ENCODE measurements around the gene ARMC7.

ARMC7 gene

DNA sequence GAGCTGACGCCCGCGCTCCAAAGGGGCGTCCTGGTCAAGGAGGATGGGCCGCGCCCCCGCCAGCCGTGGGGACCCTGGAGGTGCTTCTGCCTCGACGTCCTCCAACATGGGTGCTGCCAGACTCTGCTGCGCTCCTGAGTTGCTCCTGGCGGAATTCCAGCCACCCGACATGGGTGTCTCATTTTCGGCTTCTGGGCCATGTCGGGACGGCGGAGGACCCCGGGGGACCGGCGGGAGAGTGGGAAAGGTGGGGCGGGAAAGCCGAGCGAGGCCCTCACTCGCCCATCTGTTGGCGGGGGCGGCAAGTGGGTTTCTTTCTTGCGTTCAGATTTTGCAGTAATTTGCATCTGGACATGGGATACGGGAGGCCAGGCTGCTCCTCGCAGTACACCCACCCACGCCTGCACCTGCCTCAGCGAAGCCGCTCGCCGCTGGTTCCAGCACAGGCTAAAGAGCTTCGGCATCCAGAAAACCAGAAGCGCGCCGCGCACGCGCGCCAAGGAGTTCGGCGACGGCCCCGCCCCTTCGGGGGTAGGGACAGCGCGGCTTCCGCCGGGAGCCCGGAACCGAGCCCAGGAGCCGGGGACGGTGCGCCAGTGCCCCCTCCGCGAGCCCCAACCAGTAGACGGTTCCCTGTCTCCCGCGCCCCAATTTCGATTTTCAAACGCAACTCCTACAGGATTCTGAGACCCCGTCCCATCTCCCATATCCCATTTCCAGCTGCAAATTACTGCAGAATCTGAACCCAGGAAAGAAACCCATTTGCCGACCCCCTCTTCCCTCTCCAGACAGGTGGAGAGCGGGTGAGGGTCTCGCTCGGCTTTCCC, at the start of gene ARMC7:
Gene ARMC7 (plus strand): TSS at position 563 of the 827 bp plus-strand sequence. CDS start 320 bp downstream, outside the sequence.
- Mint-ChIP-seq H3K4me1 (peaks cover 32% of the 10 kb centered on the region), H3K27me3 (no peaks in the 10 kb centered on the region), H3K36me3 (ENCODE audit: insufficient read depth) (peaks cover 4% of the 10 kb centered on the region), H3K4me3 (peak within 1 kb of the TSS; percentile 77), H3K9me3 (no peaks in the 10 kb centered on the region), H3K27ac (ENCODE audit: low read depth) (peak within 1 kb of the TSS; percentile 38)
- ATAC-seq (replicated peaks; ENCODE audit: extremely low read depth, poor library complexity, severe bottlenecking) (peak; percentile 73), DNase-seq (ENCODE audit: low spot score in 2 of 2) (peak; percentile 83 to 86)

DNA sequence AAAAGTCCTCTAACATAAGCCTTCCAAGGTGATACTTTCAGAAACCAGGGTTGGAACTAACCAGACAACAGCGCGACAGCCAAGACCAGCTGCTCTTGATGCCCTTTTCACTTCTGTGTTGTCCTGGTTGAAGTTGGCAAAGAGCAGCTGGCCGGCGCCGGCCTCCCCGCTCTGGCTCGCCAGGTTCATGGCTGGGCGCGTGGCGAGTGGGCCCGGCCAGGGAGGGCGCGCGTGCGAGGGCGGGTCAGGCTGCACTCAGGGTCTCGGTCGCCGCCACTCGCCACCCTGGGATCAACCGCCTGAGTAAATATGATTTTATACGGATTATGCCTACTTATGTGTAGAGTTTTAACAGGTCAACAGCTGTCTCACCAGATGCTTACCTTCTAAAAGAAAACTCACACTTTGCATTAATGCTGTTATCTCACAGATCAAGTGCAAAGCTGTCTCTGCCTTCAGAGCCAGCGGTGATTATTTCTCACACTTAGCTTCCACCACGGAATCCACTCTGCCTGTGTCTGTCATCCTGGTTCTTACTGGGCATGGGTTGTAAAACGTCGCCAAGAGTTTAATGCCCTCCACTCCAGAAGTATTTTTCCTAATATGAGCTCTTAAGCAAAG, 49.2 kb upstream of the ARMC7 start:
- H3K27me3 Mint-ChIP-seq, result no peaks in the 10 kb centered on the region
- H3K9me3 Mint-ChIP-seq, result no peaks in the 10 kb centered on the region
- no peak overlapping the region for H3K27ac Mint-ChIP-seq (ENCODE audit: low read depth)
- no peak for ATAC-seq (replicated peaks; ENCODE audit: extremely low read depth, poor library complexity, severe bottlenecking)
- no peak overlapping the region for H3K4me3 Mint-ChIP-seq
- no peaks in the 10 kb centered on the region for H3K4me1 Mint-ChIP-seq
- peaks cover 36% of the 10 kb centered on the region for H3K36me3 Mint-ChIP-seq (ENCODE audit: insufficient read depth)
- DNase-seq (ENCODE audit: low spot score in 2 of 2), result no peak

DNA sequence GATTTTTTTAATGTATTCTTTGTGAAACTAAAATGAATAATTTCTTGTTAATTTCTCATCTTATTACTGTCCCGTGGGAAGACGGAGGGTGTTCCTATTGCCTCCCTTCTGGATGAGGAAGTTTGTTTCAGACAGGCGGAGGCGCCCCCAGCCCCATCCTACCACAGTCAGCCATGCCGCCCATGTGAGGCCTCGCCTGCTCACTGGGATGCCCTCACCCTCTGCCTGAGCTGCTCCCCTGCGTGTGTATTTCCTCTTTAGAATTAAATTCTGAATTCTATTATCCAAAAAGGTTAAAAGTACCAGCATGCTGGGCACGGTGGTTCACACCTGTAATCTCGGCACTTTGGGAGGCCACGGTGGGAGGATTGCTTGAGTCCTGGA, 48.7 kb upstream of the ARMC7 start:
- no peaks in the 10 kb centered on the region for H3K9me3 Mint-ChIP-seq
- no peaks in the 10 kb centered on the region for H3K27me3 Mint-ChIP-seq
- H3K4me1 Mint-ChIP-seq, result no peaks in the 10 kb centered on the region
- H3K36me3 Mint-ChIP-seq (ENCODE audit: insufficient read depth), result peaks cover 35% of the 10 kb centered on the region
- no peak for ATAC-seq (replicated peaks; ENCODE audit: extremely low read depth, poor library complexity, severe bottlenecking)
- no peak overlapping the region for H3K4me3 Mint-ChIP-seq
- no peak overlapping the region for H3K27ac Mint-ChIP-seq (ENCODE audit: low read depth)
- DNase-seq (ENCODE audit: low spot score in 2 of 2), result no peak

DNA sequence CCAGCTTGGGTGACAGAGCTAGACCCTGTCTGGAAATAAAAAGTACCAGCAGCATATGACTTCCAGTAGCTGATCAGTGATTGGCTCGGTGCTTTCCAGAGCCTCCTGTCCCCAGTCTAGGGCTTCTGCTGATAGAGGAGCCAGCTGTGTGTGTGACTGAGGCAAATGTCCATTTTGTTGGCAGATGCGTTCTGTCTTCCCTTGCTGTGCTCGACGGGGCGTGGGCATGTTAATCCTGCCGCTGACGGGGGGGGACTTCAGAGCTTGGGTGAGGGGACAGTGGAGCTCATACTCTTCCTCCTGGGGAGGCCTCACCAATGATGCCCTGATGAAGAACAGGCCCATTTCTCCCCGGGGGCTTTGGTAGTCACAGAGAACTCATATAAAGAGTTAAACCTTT, 48.2 kb upstream of the ARMC7 start:
- no peak for ATAC-seq (replicated peaks; ENCODE audit: extremely low read depth, poor library complexity, severe bottlenecking)

DNA sequence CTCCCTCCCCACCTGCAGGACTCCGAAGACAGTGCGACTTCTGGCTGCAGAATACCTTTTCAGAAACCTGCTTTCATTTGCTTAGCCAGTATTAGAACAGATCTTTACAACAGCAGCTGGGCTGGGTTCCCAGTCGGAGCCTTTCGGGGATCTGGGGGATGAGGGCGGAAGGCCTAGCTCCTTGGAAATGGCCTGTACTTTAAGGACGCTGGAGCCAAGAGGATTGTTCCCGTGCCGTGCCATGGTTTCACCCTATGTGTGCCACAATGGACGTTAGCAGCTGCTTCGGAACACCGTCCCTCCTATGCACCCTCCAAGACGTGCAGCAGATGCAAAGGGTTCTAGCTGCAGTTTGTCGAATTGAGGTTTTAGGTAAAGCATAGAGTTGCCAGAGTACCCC, 46.6 kb upstream of the ARMC7 start:
- no peak for DNase-seq (ENCODE audit: low spot score in 2 of 2)
- H3K27ac Mint-ChIP-seq (ENCODE audit: low read depth), result no peak overlapping the region
- ATAC-seq (replicated peaks; ENCODE audit: extremely low read depth, poor library complexity, severe bottlenecking), result no peak
- H3K9me3 Mint-ChIP-seq, result no peaks in the 10 kb centered on the region
- H3K27me3 Mint-ChIP-seq, result no peaks in the 10 kb centered on the region
- peaks cover 12% of the 10 kb centered on the region for H3K4me1 Mint-ChIP-seq
- peaks cover 27% of the 10 kb centered on the region for H3K36me3 Mint-ChIP-seq (ENCODE audit: insufficient read depth)
- no peak overlapping the region for H3K4me3 Mint-ChIP-seq

More for the DNA sequence above, 48.2 kb upstream of the ARMC7 start:
- Mint-ChIP-seq H3K4me3 (no peak overlapping the region), H3K36me3 (ENCODE audit: insufficient read depth) (peaks cover 31% of the 10 kb centered on the region), H3K27ac (ENCODE audit: low read depth) (no peak overlapping the region), H3K27me3 (no peaks in the 10 kb centered on the region), H3K4me1 (peaks cover 5% of the 10 kb centered on the region), H3K9me3 (no peaks in the 10 kb centered on the region)
- no peak for DNase-seq (ENCODE audit: low spot score in 2 of 2)

DNA sequence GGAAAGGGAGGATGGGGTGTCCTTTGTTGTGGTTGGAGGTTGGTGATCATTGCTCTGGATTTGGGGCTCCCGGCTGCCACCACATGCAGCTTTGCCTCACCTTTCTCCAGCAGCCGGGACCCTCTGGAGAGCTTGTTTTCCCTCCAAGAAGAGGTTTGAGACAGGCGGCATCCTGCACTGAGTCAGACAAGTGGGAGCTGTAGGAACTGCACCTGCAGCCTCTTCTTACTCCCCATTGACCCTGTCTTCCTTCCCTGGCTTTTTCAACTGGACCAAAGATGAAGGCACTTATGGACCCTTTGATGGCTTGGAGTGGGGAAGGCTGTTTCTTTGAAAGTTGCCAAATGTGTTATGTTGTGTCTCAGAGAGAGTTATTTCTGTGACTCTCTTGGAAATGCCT, 46.1 kb upstream of the ARMC7 start:
- Mint-ChIP-seq H3K4me1 (peaks cover 12% of the 10 kb centered on the region), H3K36me3 (ENCODE audit: insufficient read depth) (peaks cover 25% of the 10 kb centered on the region), H3K9me3 (no peaks in the 10 kb centered on the region), H3K4me3 (no peak overlapping the region), H3K27ac (ENCODE audit: low read depth) (no peak overlapping the region), H3K27me3 (no peaks in the 10 kb centered on the region)
- DNase-seq (ENCODE audit: low spot score in 2 of 2) (no peak), ATAC-seq (replicated peaks; ENCODE audit: extremely low read depth, poor library complexity, severe bottlenecking) (no peak)

DNA sequence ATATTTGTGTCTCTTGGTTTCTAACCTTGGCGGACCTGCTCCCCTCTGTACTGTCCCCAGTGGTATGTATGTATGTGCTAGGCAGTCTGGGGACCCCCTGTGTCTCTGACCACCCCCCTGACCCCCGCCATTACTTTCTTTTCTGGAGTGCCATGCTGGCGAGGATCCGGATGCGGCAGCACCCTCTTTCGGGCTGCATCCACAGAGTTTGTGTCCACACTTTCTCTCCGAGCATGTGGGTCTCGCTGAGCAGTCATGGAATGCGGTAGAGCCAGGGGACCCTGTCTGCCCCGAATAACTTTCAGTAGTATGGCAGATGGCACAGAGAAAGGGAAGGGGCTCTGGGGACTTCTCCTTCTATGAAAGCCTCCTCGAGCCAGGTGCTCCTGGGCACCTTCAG, 45.7 kb upstream of the ARMC7 start:
- H3K4me3 Mint-ChIP-seq, result no peak overlapping the region
- peaks cover 25% of the 10 kb centered on the region for H3K36me3 Mint-ChIP-seq (ENCODE audit: insufficient read depth)
- no peaks in the 10 kb centered on the region for H3K27me3 Mint-ChIP-seq
- ATAC-seq (replicated peaks; ENCODE audit: extremely low read depth, poor library complexity, severe bottlenecking), result no peak
- H3K4me1 Mint-ChIP-seq, result peaks cover 12% of the 10 kb centered on the region
- no peak overlapping the region for H3K27ac Mint-ChIP-seq (ENCODE audit: low read depth)
- DNase-seq (ENCODE audit: low spot score in 2 of 2), result no peak
- H3K9me3 Mint-ChIP-seq, result no peaks in the 10 kb centered on the region

DNA sequence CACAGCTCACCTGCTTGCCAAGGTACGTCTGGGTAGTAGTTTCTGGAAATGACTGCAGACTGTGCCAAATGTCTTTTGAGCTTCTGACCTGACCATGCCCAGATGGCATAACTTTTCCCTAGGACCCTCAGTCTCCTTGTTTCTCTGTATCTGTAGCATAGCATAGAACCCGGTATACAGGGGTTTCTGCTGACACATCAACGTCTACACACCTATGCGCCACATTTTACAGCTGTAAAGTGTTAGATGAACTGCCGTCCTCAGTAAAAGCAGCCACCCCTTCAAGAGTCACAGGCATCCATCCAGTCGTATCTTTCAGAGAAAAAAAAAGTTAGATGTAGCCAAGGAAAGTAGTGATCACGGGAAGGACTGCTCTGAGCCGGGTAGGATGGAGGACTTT, 45.3 kb upstream of the ARMC7 start:
- ATAC-seq (replicated peaks; ENCODE audit: extremely low read depth, poor library complexity, severe bottlenecking) (no peak), DNase-seq (ENCODE audit: low spot score in 2 of 2) (no peak)
- Mint-ChIP-seq H3K27ac (ENCODE audit: low read depth) (no peak overlapping the region), H3K4me1 (peaks cover 12% of the 10 kb centered on the region), H3K9me3 (no peaks in the 10 kb centered on the region), H3K36me3 (ENCODE audit: insufficient read depth) (peaks cover 23% of the 10 kb centered on the region), H3K4me3 (no peak overlapping the region), H3K27me3 (no peaks in the 10 kb centered on the region)

DNA sequence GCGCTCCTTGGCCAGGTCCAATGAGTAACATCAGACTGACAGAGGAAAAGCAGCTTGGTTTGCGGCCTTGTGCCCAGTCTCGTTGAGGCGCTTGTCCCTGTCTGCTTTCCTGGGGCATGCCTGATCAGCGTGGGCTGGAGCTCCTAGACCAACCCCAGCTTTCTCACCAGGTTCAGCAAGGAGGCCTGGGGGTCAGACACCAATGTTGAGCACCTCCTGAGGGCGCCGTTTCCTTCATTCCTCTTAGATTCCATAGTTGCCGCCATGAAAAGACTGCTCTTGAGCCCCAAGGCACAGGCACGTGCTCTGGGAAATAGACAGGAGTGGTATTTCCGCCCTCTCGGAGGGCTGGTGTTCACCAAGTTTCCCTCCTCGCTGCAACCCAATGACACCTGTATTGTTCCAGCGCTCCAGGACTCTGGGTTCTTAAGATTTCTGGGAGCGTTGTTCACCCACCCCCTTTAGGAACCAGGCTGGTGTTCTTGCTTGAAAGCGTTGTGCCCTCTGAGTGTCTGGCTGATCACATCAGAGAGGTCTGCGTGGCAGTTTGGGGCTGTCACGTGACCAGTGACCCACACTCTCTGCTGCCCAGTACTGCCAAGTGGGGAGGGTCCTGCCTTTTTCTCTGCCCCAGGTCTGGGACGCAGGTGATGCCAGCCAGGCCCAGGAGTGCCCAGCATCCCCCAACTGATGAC, 44.8 kb upstream of the ARMC7 start:
- H3K36me3 Mint-ChIP-seq (ENCODE audit: insufficient read depth), result peaks cover 20% of the 10 kb centered on the region
- ATAC-seq (replicated peaks; ENCODE audit: extremely low read depth, poor library complexity, severe bottlenecking) (no peak), DNase-seq (ENCODE audit: low spot score in 2 of 2) (no peak)
- no peak overlapping the region for H3K4me3 Mint-ChIP-seq
- no peaks in the 10 kb centered on the region for H3K9me3 Mint-ChIP-seq
- peaks cover 12% of the 10 kb centered on the region for H3K4me1 Mint-ChIP-seq
- H3K27ac Mint-ChIP-seq (ENCODE audit: low read depth), result no peak overlapping the region
- no peaks in the 10 kb centered on the region for H3K27me3 Mint-ChIP-seq

DNA sequence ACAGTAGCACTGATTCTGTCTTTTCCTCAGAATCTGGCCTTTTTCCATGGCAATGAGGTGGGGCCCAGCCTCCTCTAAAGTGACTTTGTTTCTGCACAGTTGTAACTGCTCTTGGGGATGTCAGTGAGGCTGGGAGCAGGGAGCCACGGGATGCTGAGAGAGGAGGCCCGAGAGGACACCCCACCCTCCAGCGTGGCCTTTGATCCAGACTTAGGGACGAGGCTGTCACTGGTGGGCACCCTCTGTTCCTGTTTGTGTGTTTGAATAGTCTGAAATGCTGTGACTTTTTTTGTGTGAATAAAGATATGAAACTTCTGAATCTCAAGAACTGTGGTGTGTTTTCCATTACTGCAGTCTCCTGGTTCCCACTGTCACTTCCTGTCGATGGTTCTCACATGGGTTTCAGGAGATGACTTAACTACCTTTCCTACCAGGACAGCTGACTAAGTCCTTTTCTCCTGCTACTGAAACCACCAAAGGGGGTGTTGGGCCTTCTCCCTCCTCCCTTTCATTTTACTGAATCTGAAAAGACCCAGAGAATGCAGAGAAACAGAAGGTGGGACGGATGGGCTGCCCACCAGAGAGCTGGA, 44.1 kb upstream of the ARMC7 start:
- Mint-ChIP-seq H3K36me3 (ENCODE audit: insufficient read depth) (peaks cover 18% of the 10 kb centered on the region), H3K27me3 (no peaks in the 10 kb centered on the region), H3K27ac (ENCODE audit: low read depth) (no peak overlapping the region), H3K9me3 (no peaks in the 10 kb centered on the region), H3K4me3 (no peak overlapping the region), H3K4me1 (peaks cover 12% of the 10 kb centered on the region)
- ATAC-seq (replicated peaks; ENCODE audit: extremely low read depth, poor library complexity, severe bottlenecking), result no peak
- DNase-seq (ENCODE audit: low spot score in 2 of 2), result no peak

DNA sequence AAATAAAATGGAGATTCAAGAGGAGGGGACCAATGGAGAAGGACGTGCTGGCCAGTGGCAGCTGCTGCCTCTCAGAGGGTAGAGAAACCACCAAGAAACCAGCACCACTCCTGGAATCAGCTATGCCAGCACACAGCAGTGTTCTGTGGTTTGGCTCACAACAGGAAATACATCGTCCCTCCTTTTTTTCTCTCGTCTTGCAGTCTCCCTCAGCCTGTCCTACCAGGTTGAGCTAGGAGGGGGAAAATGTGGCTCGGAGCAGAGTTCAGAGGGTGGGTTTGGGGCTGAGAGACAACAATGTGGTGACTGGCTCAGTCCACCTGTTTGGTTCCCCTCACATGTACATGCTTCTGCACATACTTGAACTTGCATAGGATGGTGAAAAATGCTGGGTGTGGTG, 41.9 kb upstream of the ARMC7 start:
- Mint-ChIP-seq H3K36me3 (ENCODE audit: insufficient read depth) (peaks cover 3% of the 10 kb centered on the region), H3K27ac (ENCODE audit: low read depth) (peak overlapping the region; percentile 44), H3K27me3 (no peaks in the 10 kb centered on the region), H3K9me3 (no peaks in the 10 kb centered on the region), H3K4me1 (peaks cover 12% of the 10 kb centered on the region), H3K4me3 (no peak overlapping the region)
- ATAC-seq (replicated peaks; ENCODE audit: extremely low read depth, poor library complexity, severe bottlenecking) (peak; percentile 46), DNase-seq (ENCODE audit: low spot score in 2 of 2) (no peak)

DNA sequence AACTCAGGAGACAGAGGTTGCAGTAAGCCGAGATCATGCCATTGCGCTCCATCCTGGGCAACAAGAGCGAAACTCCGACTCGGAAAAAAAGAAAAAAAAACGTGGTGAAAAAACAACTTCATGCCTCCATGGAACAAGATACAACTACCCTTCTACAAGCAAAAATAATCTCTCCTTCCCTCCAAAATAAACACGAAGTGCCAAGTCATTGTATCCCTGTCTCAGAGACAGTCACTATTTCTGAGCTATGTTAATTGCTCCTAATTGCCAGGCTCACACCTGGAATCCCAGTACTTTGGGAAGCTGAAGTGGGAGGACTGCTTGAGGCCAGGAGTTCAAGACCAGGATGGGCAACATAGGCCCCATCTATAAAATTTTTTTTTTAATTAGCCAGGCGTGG, 41.0 kb upstream of the ARMC7 start:
- no peak for DNase-seq (ENCODE audit: low spot score in 2 of 2)
- Mint-ChIP-seq H3K27ac (ENCODE audit: low read depth) (no peak overlapping the region), H3K36me3 (ENCODE audit: insufficient read depth) (peaks cover 2% of the 10 kb centered on the region), H3K4me3 (no peak overlapping the region), H3K4me1 (peaks cover 12% of the 10 kb centered on the region), H3K27me3 (no peaks in the 10 kb centered on the region), H3K9me3 (no peaks in the 10 kb centered on the region)
- ATAC-seq (replicated peaks; ENCODE audit: extremely low read depth, poor library complexity, severe bottlenecking), result no peak

Data from central memory CD8-positive, alpha-beta T cell (primary cell).